K562 (cell line): ENCODE data around the gene PHKB. TPM values are rescaled to one million over a fixed set of nuclear protein-coding genes. Genes with fewer than 3 reads are reported as not detected.

Experiments
- ATAC-seq: fragments of 200-7000 bp; cut with Tn5 transposase; 3 replicates; pipeline ENCODE4 v1.9.1; 2020; ENCODE audit warnings: moderate library complexity
- BruUV-seq: library from RNA; stranded (reverse); fragments of 400-500 nt; replicated peaks from 2 replicates; lab custom pipeline; 2021; lab: Mats Ljungman, UMichigan
- CTCF ChIA-PET: fragments of 300-600 bp; formaldehyde crosslinking; extraction: SDS; loops from one replicate; lab custom pipeline; 2021; ENCODE audit warnings: low intra/inter-chr PET ratio; lab: Yijun Ruan, JAX
- POLR2A ChIA-PET: fragments of 300-600, 350-650 bp; sonication (Branson Sonifier 250); formaldehyde crosslinking; extraction: SDS; loops from one replicate; lab custom pipeline; 2021; ENCODE audit warnings: antibody characterized with exemption, inconsistent platforms; lab: Yijun Ruan, JAX
- DNase-seq, 4 experiments: peaks; one replicate each; pipeline versions ENCODE4 v3.0.0 to v3.0.0-alpha.2; 2011 to 2018; ENCODE audit warnings: low spot score in 3 of 4, mixed read lengths in 3 of 4; ENCODE audit errors: extremely low read depth in 1 of 4
- FAIRE-seq: peaks from 2 replicates; lab custom pipeline; 2011; peaks lifted over from hg19 to GRCh38; lab: Jason Lieb, UNC
- H2AFZ ChIP-seq: 2 replicates; pipeline ENCODE4 v1.6.0; 2011; ENCODE audit warnings: low read depth, low read length, control low read depth, inconsistent platforms
- H3K27ac ChIP-seq: fragments of 200-600 bp; 3 replicates; pipeline ENCODE4 v1.8.0; 2011; ENCODE audit warnings: low read depth, mild to moderate bottlenecking, control low read depth, inconsistent platforms, low read length, moderate library complexity, mixed read lengths; ENCODE audit errors: extremely low read depth
- H3K27me3 ChIP-seq, 2 experiments: fragments of 300-600 bp in 1 of 2; 2 replicates in 1 of 2; 3 replicates in 1 of 2; pipeline versions ENCODE4 v1.6.0 to v1.8.0; 2011; ENCODE audit warnings: inconsistent platforms in 2 of 2, low read length in 2 of 2, mild to moderate bottlenecking in 1 of 2, mixed read lengths in 1 of 2, moderate library complexity in 1 of 2; ENCODE audit not compliant: control insufficient read depth in 2 of 2, insufficient read depth in 2 of 2
- H3K36me3 ChIP-seq: fragments of 300-600 bp; 3 replicates; pipeline ENCODE4 v1.8.0; 2011; ENCODE audit warnings: mild to moderate bottlenecking, low read length, inconsistent platforms; ENCODE audit not compliant: control insufficient read depth, insufficient read depth
- H3K4me1 ChIP-seq, 2 experiments: fragments of 200-600 bp in 1 of 2; replicated peaks in 1 of 2; 2 replicates in 1 of 2; 3 replicates in 1 of 2; pipeline versions ENCODE4 v1.5.1 to v1.8.0; 2011; ENCODE audit warnings: inconsistent platforms in 2 of 2, low read length in 2 of 2, mild to moderate bottlenecking in 1 of 2, mixed read lengths in 1 of 2, moderate library complexity in 1 of 2; ENCODE audit not compliant: control insufficient read depth in 2 of 2, insufficient read depth in 2 of 2
- H3K4me2 ChIP-seq: 2 replicates; pipeline ENCODE4 v1.6.1; 2011; ENCODE audit warnings: low read length, control low read depth, inconsistent platforms, mixed read lengths; ENCODE audit not compliant: insufficient read depth
- H3K4me3 ChIP-seq: fragments of 200-600 bp; sonication (generic), shearing (Covaris generic); 2 replicates; pipeline ENCODE4 v1.5.1; 2016; ENCODE audit warnings: control low read depth, inconsistent platforms
- H3K79me2 ChIP-seq: fragments of 200-600 bp; 3 replicates; pipeline ENCODE4 v1.8.0; 2011; ENCODE audit warnings: low read length, inconsistent platforms; ENCODE audit not compliant: control insufficient read depth, insufficient read depth
- H3K9ac ChIP-seq, 2 experiments: 2 replicates each; pipeline versions ENCODE4 v1.6.0 to v1.6.1; 2011; ENCODE audit warnings: low read depth in 2 of 2, low read length in 2 of 2, control low read depth in 1 of 2, inconsistent platforms in 1 of 2, mild to moderate bottlenecking in 1 of 2, mixed read lengths in 1 of 2; ENCODE audit not compliant: insufficient read depth in 1 of 2
- H3K9me1 ChIP-seq: one replicate; pipeline ENCODE4 v1.6.0; 2011; ENCODE audit warnings: inconsistent platforms, mild to moderate bottlenecking, low read length, moderate library complexity; ENCODE audit not compliant: control insufficient read depth, insufficient read depth
- H3K9me3 ChIP-seq: replicated peaks from 2 replicates; pipeline ENCODE4 v1.5.1; 2011; ENCODE audit warnings: low read depth, low read length, inconsistent platforms; ENCODE audit not compliant: control insufficient read depth, insufficient read depth
- H4K20me1 ChIP-seq: replicated peaks from 2 replicates; pipeline ENCODE4 v1.6.1; 2011; ENCODE audit warnings: low read length, inconsistent platforms, mixed read lengths; ENCODE audit not compliant: control insufficient read depth, insufficient read depth
- CBX5 ChIP-seq: IDR thresholded peaks from 2 replicates; pipeline ENCODE4 v1.6.1; 2014; ENCODE audit warnings: low read depth, borderline replicate concordance
- ETS2 ChIP-seq: IDR thresholded peaks from 2 replicates; pipeline ENCODE4 v1.6.1; 2016; ENCODE audit warnings: borderline replicate concordance, missing genetic modification characterization, mild to moderate bottlenecking, moderate library complexity, missing compliant biosample characterization; ENCODE audit not compliant: poor library complexity, severe bottlenecking
- HNRNPK ChIP-seq: fragments of 200-400 bp; formaldehyde crosslinking; IDR thresholded peaks from one replicate; pipeline ENCODE4 v1.6.1; 2018; ENCODE audit warnings: mild to moderate bottlenecking, low read depth, low read length; ENCODE audit not compliant: poor library complexity, severe bottlenecking
- NFIX ChIP-seq: fragments of 250-450 bp; sonication (Bioruptor Pico); IDR thresholded peaks from 2 replicates; pipeline ENCODE4 v1.4.0; 2020; ENCODE audit warnings: low read depth, mild to moderate bottlenecking, moderate library complexity
- PHB2 ChIP-seq: fragments of 450-650 bp; IDR thresholded peaks from 2 replicates; pipeline ENCODE4 v1.6.1; 2017; ENCODE audit warnings: low read depth
- PHTF2 ChIP-seq: fragments of 250-450 bp; sonication (Bioruptor Pico); IDR thresholded peaks from 2 replicates; pipeline ENCODE4 v1.5.0; 2021; ENCODE audit warnings: mild to moderate bottlenecking
- POLR2G ChIP-seq: fragments of 200-400 bp; formaldehyde crosslinking; IDR thresholded peaks from 2 replicates; pipeline ENCODE4 v1.6.1; 2017; ENCODE audit warnings: low read depth, mild to moderate bottlenecking, antibody characterized with exemption, low read length, moderate library complexity
- PURB ChIP-seq: sonication (generic); formaldehyde crosslinking; IDR thresholded peaks from 2 replicates; pipeline ENCODE4 v1.9.0; 2021; ENCODE audit warnings: low read depth, mild to moderate bottlenecking, missing genetic modification reagents
- RBM25 ChIP-seq: fragments of 200-400 bp; formaldehyde crosslinking; IDR thresholded peaks from 2 replicates; pipeline ENCODE4 v1.6.1; 2018; ENCODE audit warnings: low read length, low read depth, moderate library complexity; ENCODE audit not compliant: severe bottlenecking
- ZZZ3 ChIP-seq: fragments of 450-650 bp; IDR thresholded peaks from 2 replicates; pipeline ENCODE4 v1.6.1; 2016; ENCODE audit warnings: antibody characterized with exemption, mild to moderate bottlenecking, moderate library complexity
- WGBS: fragments of 100-300 bp; shearing (Covaris generic); methylation state at CpG from one replicate; pipeline ENCODE4 v1.1.6; 2016; ENCODE audit warnings: low coverage, mixed read lengths; ENCODE audit not compliant: insufficient coverage; ENCODE audit errors: missing lambda C conversion rate; 5-methylcytosine and 5-hydroxymethylcytosine counted together
- in situ Hi-C: fragments of 300-500 bp; cut with MboI; formaldehyde crosslinking; loops from 4 replicates; pipeline ENCODE4 v1.15.0; 2018; ENCODE audit warnings: inconsistent platforms, mixed read lengths
- intact Hi-C: fragments of 100-400 bp; cut with micrococcal nuclease; formaldehyde crosslinking; loops from 2 replicates; pipeline ENCODE4 v1.14.2; 2022
- polyA plus RNA-seq, 8 experiments: library from polyadenylated mRNA; depleted of rRNA in 4 of 8; stranded (reverse) in 5 of 8; unstranded in 3 of 8; fragments of >200 nt; fragmentation: Nextera tagmentation in 2 of 8; fragmentation: Illumina TruSeq in 1 of 8; extraction: Ambion mirVana in 2 of 8; extraction: Trizol in 1 of 8; gene quantifications; 2 replicates each; pipeline versions ENCODE4 v1.2.1 to v1.2.3, GENCODE V29; 2011 to 2014; ENCODE audit warnings: inconsistent platforms in 1 of 8, missing spikeins in 1 of 8
- total RNA-seq, 7 experiments: library from RNA; depleted of rRNA in 6 of 7; stranded (reverse); fragments of >200 nt in 6 of 7; fragmentation: Illumina TruSeq in 2 of 7; extraction: Trizol in 2 of 7; gene quantifications; 2 replicates each; pipeline versions ENCODE4 v1.2.1 to v1.2.3, GENCODE V29; 2011 to 2021; ENCODE audit warnings: low replicate concordance in 1 of 7
- TF ChIP-seq, protein P1 (sequence below): sonication (generic); formaldehyde crosslinking; IDR thresholded peaks from 2 replicates; pipeline ENCODE4 v1.8.1; 2023; ENCODE audit warnings: mild to moderate bottlenecking, missing genetic modification reagents
- TF ChIP-seq, protein P2 (sequence below): fragments of 450-650 bp; IDR thresholded peaks from 2 replicates; pipeline ENCODE4 v1.6.1; 2017; ENCODE audit warnings: mild to moderate bottlenecking, moderate library complexity
- TF ChIP-seq, protein P3 (sequence below): conservative IDR thresholded peaks from 2 replicates; pipeline ENCODE4 v1.6.1; 2011; ENCODE audit warnings: low read depth, mild to moderate bottlenecking, low read length; ENCODE audit not compliant: control insufficient read depth

The PHKB gene
- total and polyA plus RNA-seq, 9 of the 15 experiments (the other 6 are each of a cell fraction or from before 2014, with no cell fraction given), result 24.7 to 92.3 (median 67.0) TPM

DNA sequence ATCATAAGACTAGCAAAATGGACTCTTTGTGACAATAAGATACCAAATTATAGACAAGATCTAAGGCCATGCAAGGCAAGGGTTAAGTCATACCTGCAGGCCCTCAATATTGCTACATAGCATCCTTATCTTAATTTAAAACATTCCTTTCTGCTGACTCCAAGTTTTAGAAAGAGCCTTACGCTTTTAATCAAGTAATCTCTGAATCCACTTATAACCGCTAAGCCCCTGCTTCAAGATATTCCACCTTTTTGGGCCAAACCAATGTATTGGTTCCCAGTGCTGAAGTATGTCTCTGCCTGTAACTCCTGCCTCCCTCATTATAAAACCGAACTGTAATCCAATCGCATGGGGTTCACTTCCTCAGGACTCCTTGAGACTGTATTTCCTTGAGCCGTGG lies 255.4 kb downstream of the PHKB start:
- peaks cover 0 to 5% of the 10 kb centered on the region in 2 experiments; a peak in 2 of 5 replicates for H3K4me1 ChIP-seq
- peaks cover 2 to 8% of the 10 kb centered on the region in 2 experiments; a peak in 3 of 5 replicates for H3K27me3 ChIP-seq
- H3K27ac ChIP-seq, result no peak overlapping the region
- ChIA-PET CTCF (no interaction called here), POLR2A (no interaction called here)
- no peak for ATAC-seq
- DNase-seq, result no peak
- WGBS, result 5% methylated on average over 5 of the region's 5 CpGs
- BruUV-seq, result no TSS peak
- no peak for TF ChIP-seq RBM25
- no peak for TF ChIP-seq POLR2G
- TF ChIP-seq ETS2 (tag), result no peak
- TF ChIP-seq, protein P1, sequence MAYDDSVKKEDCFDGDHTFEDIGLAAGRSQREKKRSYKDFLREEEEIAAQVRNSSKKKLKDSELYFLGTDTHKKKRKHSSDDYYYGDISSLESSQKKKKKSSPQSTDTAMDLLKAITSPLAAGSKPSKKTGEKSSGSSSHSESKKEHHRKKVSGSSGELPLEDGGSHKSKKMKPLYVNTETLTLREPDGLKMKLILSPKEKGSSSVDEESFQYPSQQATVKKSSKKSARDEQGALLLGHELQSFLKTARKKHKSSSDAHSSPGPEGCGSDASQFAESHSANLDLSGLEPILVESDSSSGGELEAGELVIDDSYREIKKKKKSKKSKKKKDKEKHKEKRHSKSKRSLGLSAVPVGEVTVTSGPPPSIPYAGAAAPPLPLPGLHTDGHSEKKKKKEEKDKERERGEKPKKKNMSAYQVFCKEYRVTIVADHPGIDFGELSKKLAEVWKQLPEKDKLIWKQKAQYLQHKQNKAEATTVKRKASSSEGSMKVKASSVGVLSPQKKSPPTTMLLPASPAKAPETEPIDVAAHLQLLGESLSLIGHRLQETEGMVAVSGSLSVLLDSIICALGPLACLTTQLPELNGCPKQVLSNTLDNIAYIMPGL (CRISPR knock-in tag), result no peak
- no peak for TF ChIP-seq CBX5
- TF ChIP-seq, protein P2, sequence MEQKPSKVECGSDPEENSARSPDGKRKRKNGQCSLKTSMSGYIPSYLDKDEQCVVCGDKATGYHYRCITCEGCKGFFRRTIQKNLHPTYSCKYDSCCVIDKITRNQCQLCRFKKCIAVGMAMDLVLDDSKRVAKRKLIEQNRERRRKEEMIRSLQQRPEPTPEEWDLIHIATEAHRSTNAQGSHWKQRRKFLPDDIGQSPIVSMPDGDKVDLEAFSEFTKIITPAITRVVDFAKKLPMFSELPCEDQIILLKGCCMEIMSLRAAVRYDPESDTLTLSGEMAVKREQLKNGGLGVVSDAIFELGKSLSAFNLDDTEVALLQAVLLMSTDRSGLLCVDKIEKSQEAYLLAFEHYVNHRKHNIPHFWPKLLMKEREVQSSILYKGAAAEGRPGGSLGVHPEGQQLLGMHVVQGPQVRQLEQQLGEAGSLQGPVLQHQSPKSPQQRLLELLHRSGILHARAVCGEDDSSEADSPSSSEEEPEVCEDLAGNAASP, result no peak
- no peak for TF ChIP-seq NFIX (CRISPR knock-in tag)
- TF ChIP-seq ZZZ3, result no peak
- no peak for TF ChIP-seq PURB (CRISPR knock-in tag)
- no peak for TF ChIP-seq PHB2
- TF ChIP-seq HNRNPK, result no peak
- TF ChIP-seq, protein P3, sequence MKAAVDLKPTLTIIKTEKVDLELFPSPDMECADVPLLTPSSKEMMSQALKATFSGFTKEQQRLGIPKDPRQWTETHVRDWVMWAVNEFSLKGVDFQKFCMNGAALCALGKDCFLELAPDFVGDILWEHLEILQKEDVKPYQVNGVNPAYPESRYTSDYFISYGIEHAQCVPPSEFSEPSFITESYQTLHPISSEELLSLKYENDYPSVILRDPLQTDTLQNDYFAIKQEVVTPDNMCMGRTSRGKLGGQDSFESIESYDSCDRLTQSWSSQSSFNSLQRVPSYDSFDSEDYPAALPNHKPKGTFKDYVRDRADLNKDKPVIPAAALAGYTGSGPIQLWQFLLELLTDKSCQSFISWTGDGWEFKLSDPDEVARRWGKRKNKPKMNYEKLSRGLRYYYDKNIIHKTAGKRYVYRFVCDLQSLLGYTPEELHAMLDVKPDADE, result no peak
- TF ChIP-seq PHTF2, result no peak
- in situ Hi-C loops, result no loop called here
- H2AFZ ChIP-seq, result no peak overlapping the region
- H3K4me3 ChIP-seq, result no peak overlapping the region
- intact Hi-C loops, result no loop called here
- H3K9ac ChIP-seq, result no peak overlapping the region
- H3K9me1 ChIP-seq, result no peaks in the 10 kb centered on the region
- H4K20me1 ChIP-seq, result no peaks in the 10 kb centered on the region
- no peaks in the 10 kb centered on the region for H3K36me3 ChIP-seq
- H3K9me3 ChIP-seq, result no peaks in the 10 kb centered on the region
- H3K4me2 ChIP-seq, result no peak overlapping the region
- H3K79me2 ChIP-seq, result no peaks in the 10 kb centered on the region
- FAIRE-seq, result no peak
